IMR-90 (cell line): ENCODE data around the gene MYF6. TPM values are rescaled to one million over a fixed set of nuclear protein-coding genes. Genes with fewer than 3 reads are reported as not detected.
A peak's percentile ranks its signal among the peaks of the same experiment; 100 is the strongest.

Source experiments
- ATAC-seq: fragments of 200-7000 bp; cut with Tn5 transposase; 2 replicates; pipeline ENCODE4 v1.9.1; 2020; ENCODE audit warnings: low read depth, mild to moderate bottlenecking, moderate library complexity
- BruUV-seq: library from RNA; stranded (reverse); fragments of 400-500 nt; replicated peaks from 2 replicates; lab custom pipeline; 2021; lab: Mats Ljungman, UMichigan
- CTCF ChIA-PET: fragments of 300-600 bp; formaldehyde crosslinking; extraction: SDS; loops from one replicate; lab custom pipeline; 2021; ENCODE audit warnings: antibody characterized with exemption; lab: Yijun Ruan, JAX
- POLR2A ChIA-PET: fragments of 300-600 bp; sonication (Branson Sonifier 250); formaldehyde crosslinking; loops from one replicate; lab custom pipeline; 2022; ENCODE audit warnings: antibody characterized with exemption; ENCODE audit not compliant: unreplicated experiment; lab: Charles Lee
- DNase-seq: peaks from one replicate; pipeline ENCODE4 v3.0.0; 2013
- H2AFZ ChIP-seq: replicated peaks from 2 replicates; pipeline ENCODE3; 2013; ENCODE audit warnings: low read length, mild to moderate bottlenecking; ENCODE audit not compliant: poor library complexity
- H2AK5ac ChIP-seq: 2 replicates; pipeline ENCODE4 v1.6.1; 2013; ENCODE audit warnings: low read depth, low read length, inconsistent platforms
- H2AK9ac ChIP-seq: replicated peaks from 2 replicates; pipeline ENCODE3; 2013; ENCODE audit warnings: mild to moderate bottlenecking, low read depth, low read length, moderate library complexity; ENCODE audit not compliant: poor library complexity
- H2BK120ac ChIP-seq: 2 replicates; pipeline ENCODE4 v1.6.1; 2013; ENCODE audit warnings: low read depth, low read length, inconsistent platforms
- H2BK15ac ChIP-seq: 3 replicates; pipeline ENCODE4 v1.6.1; 2013; ENCODE audit warnings: low read depth, low read length, inconsistent platforms
- H2BK20ac ChIP-seq: 2 replicates; pipeline ENCODE4 v1.6.1; 2013; ENCODE audit warnings: low read depth, mild to moderate bottlenecking, inconsistent platforms, low read length, moderate library complexity
- H2BK5ac ChIP-seq: 2 replicates; pipeline ENCODE4 v1.6.1; 2013; ENCODE audit warnings: mild to moderate bottlenecking, low read depth, low read length, inconsistent platforms; ENCODE audit not compliant: poor library complexity, severe bottlenecking
- H3K14ac ChIP-seq: replicated peaks from 2 replicates; pipeline ENCODE4 v1.6.1; 2013; ENCODE audit warnings: low read depth, low read length, inconsistent platforms
- H3K18ac ChIP-seq: 2 replicates; pipeline ENCODE4 v1.6.1; 2013; ENCODE audit warnings: low read depth, low read length, control low read depth
- H3K23ac ChIP-seq: 2 replicates; pipeline ENCODE4 v1.6.1; 2013; ENCODE audit warnings: low read depth, low read length, inconsistent platforms
- H3K27ac ChIP-seq: 2 replicates; pipeline ENCODE4 v1.5.1; 2013; ENCODE audit warnings: mild to moderate bottlenecking, control low read depth, low read length; ENCODE audit not compliant: insufficient read depth
- H3K27me3 ChIP-seq: 2 replicates; pipeline ENCODE4 v1.6.1; 2013; ENCODE audit warnings: low read length; ENCODE audit not compliant: control insufficient read depth, insufficient read depth
- H3K36me3 ChIP-seq: 2 replicates; pipeline ENCODE4 v1.6.1; 2013; ENCODE audit warnings: low read length, mixed read lengths; ENCODE audit not compliant: control insufficient read depth, insufficient read depth
- H3K4ac ChIP-seq: 2 replicates; pipeline ENCODE4 v1.6.1; 2013; ENCODE audit warnings: low read depth, low read length, inconsistent platforms
- H3K4me1 ChIP-seq: 2 replicates; pipeline ENCODE4 v1.6.1; 2013; ENCODE audit warnings: low read length, mixed read lengths; ENCODE audit not compliant: control insufficient read depth, insufficient read depth
- H3K4me2 ChIP-seq: 2 replicates; pipeline ENCODE4 v1.6.1; 2013; ENCODE audit warnings: low read depth, mild to moderate bottlenecking, control low read depth, low read length, moderate library complexity
- H3K4me3 ChIP-seq: 2 replicates; pipeline ENCODE4 v1.5.1; 2013; ENCODE audit warnings: low read depth, mild to moderate bottlenecking, control low read depth, low read length, moderate library complexity; ENCODE audit not compliant: insufficient read depth
- H3K56ac ChIP-seq: 2 replicates; pipeline ENCODE4 v1.6.1; 2013; ENCODE audit warnings: low read length, inconsistent platforms; ENCODE audit not compliant: insufficient read depth; ENCODE audit errors: extremely low read depth
- H3K79me1 ChIP-seq, 2 experiments: 2 replicates each; pipeline ENCODE4 v1.6.1; 2013; ENCODE audit warnings: low read length in 2 of 2, inconsistent platforms in 1 of 2, low read depth in 1 of 2
- H3K9ac ChIP-seq: 2 replicates; pipeline ENCODE4 v1.6.1; 2013; ENCODE audit warnings: low read depth, low read length, control low read depth
- H3K9me1 ChIP-seq: 2 replicates; pipeline ENCODE4 v1.6.1; 2013; ENCODE audit warnings: low read length, inconsistent platforms; ENCODE audit not compliant: insufficient read depth
- H3K9me3 ChIP-seq: 2 replicates; pipeline ENCODE4 v1.6.1; 2013; ENCODE audit warnings: low read length; ENCODE audit not compliant: control insufficient read depth, insufficient read depth
- H4K20me1 ChIP-seq: 2 replicates; pipeline ENCODE4 v1.6.1; 2013; ENCODE audit warnings: low read length, inconsistent platforms; ENCODE audit not compliant: insufficient read depth
- H4K5ac ChIP-seq: 2 replicates; pipeline ENCODE4 v1.6.1; 2013; ENCODE audit warnings: mild to moderate bottlenecking, low read depth, low read length, control low read depth
- H4K8ac ChIP-seq, 2 experiments: 2 replicates each; pipeline ENCODE4 v1.6.1; 2013; ENCODE audit warnings: low read depth in 2 of 2, low read length in 2 of 2, control low read depth in 1 of 2, inconsistent platforms in 1 of 2
- H4K91ac ChIP-seq: 2 replicates; pipeline ENCODE4 v1.6.1; 2013; ENCODE audit warnings: low read depth, low read length, inconsistent platforms; ENCODE audit not compliant: insufficient read depth
- BHLHE40 ChIP-seq: fragments of 150-350 bp; IDR thresholded peaks from 2 replicates; pipeline ENCODE4 v1.6.1; 2016; ENCODE audit warnings: mild to moderate bottlenecking, low read depth, low read length
- CEBPB ChIP-seq: IDR thresholded peaks from 2 replicates; pipeline ENCODE4 v1.6.1; 2012; ENCODE audit warnings: low read depth, low read length, improper control_type of control experiment
- CHD1 ChIP-seq: IDR thresholded peaks from 2 replicates; pipeline ENCODE4 v1.6.1; 2012; ENCODE audit warnings: low read depth, low read length, improper control_type of control experiment
- FOS ChIP-seq: fragments of 150-350 bp; IDR thresholded peaks from 2 replicates; pipeline ENCODE4 v1.6.1; 2016; ENCODE audit warnings: low read depth, low read length
- MAFK ChIP-seq: IDR thresholded peaks from 2 replicates; pipeline ENCODE4 v1.6.1; 2012; ENCODE audit warnings: low read depth, low read length, improper control_type of control experiment
- MAZ ChIP-seq: IDR thresholded peaks from 2 replicates; pipeline ENCODE4 v1.6.1; 2012; ENCODE audit warnings: low read depth, mild to moderate bottlenecking, low read length, improper control_type of control experiment, moderate library complexity, borderline replicate concordance
- MXI1 ChIP-seq: IDR thresholded peaks from 2 replicates; pipeline ENCODE4 v1.6.1; 2012; ENCODE audit warnings: low read depth, mild to moderate bottlenecking, low read length, moderate library complexity, borderline replicate concordance
- NFE2L2 ChIP-seq: fragments of 150-350 bp; IDR thresholded peaks from 2 replicates; pipeline ENCODE4 v1.6.1; 2016; ENCODE audit warnings: low read depth, mild to moderate bottlenecking, low read length
- POLR2A ChIP-seq: IDR thresholded peaks from 2 replicates; pipeline ENCODE4 v1.6.1; 2012; ENCODE audit warnings: mild to moderate bottlenecking, low read depth, low read length
- RAD21 ChIP-seq: IDR thresholded peaks from 2 replicates; pipeline ENCODE4 v1.6.1; 2012; ENCODE audit warnings: low read length, improper control_type of control experiment
- RCOR1 ChIP-seq: IDR thresholded peaks from 2 replicates; pipeline ENCODE4 v1.6.1; 2012; ENCODE audit warnings: mild to moderate bottlenecking, low read length, improper control_type of control experiment; ENCODE audit not compliant: insufficient replicate concordance
- RFX5 ChIP-seq: IDR thresholded peaks from 2 replicates; pipeline ENCODE4 v1.8.0; 2012; ENCODE audit warnings: low read depth, mild to moderate bottlenecking, low read length, moderate library complexity
- SMC3 ChIP-seq: fragments of 150-350 bp; IDR thresholded peaks from 2 replicates; pipeline ENCODE4 v1.6.1; 2016; ENCODE audit warnings: low read depth, mild to moderate bottlenecking, antibody characterized with exemption, low read length, moderate library complexity
- WGBS, 2 experiments: methylation state at CpG; one replicate each; pipeline versions ENCODE4 v1.1.5 to v1.1.7; 2013; ENCODE audit warnings: missing lambda C conversion rate in 2 of 2; ENCODE audit not compliant: insufficient read length in 1 of 2; ENCODE audit errors: extremely low coverage in 2 of 2; 5-methylcytosine and 5-hydroxymethylcytosine counted together
- dilution Hi-C: fragments of 300-500 bp; cut with HindIII; formaldehyde crosslinking; loops from one replicate; pipeline ENCODE4 v1.14.3; 2018; ENCODE audit warnings: low sequenced_read_pairs; ENCODE audit not compliant: unreplicated experiment
- in situ Hi-C: fragments of 300-500 bp; cut with MboI; formaldehyde crosslinking; loops from 3 replicates; pipeline ENCODE4 v1.14.3; 2019; ENCODE audit warnings: low sequenced_read_pairs, inconsistent platforms, mixed read lengths
- intact Hi-C: fragments of 100-400 bp; cut with micrococcal nuclease; formaldehyde crosslinking; loops from 2 replicates; pipeline ENCODE4 v1.10.0; 2022
- polyA plus RNA-seq, 3 experiments: library from polyadenylated mRNA; depleted of rRNA; stranded (reverse); fragments of >200 nt; gene quantifications; 2 replicates each; pipeline ENCODE4 v1.2.3, GENCODE V29; 2012; ENCODE audit warnings: low replicate concordance in 1 of 3
- total RNA-seq: library from RNA; depleted of rRNA; stranded (reverse); fragments of >200 nt; gene quantifications from 2 replicates; pipeline ENCODE4 v1.2.3, GENCODE V29; 2012
- TF ChIP-seq, protein P1 (sequence below): fragments of 150-350 bp; IDR thresholded peaks from 2 replicates; pipeline ENCODE4 v1.6.1; 2017; ENCODE audit warnings: mild to moderate bottlenecking, antibody characterized with exemption, low read length, low read depth
- TF ChIP-seq, protein P2 (sequence below): conservative IDR thresholded peaks from 2 replicates; pipeline ENCODE4 v1.5.1; 2012; ENCODE audit warnings: mild to moderate bottlenecking, low read depth, low read length, improper control_type of control experiment

MYF6 gene
- total and polyA plus RNA-seq, 2 of the 4 experiments (the other 2 are of a cell fraction), result not detected

DNA sequence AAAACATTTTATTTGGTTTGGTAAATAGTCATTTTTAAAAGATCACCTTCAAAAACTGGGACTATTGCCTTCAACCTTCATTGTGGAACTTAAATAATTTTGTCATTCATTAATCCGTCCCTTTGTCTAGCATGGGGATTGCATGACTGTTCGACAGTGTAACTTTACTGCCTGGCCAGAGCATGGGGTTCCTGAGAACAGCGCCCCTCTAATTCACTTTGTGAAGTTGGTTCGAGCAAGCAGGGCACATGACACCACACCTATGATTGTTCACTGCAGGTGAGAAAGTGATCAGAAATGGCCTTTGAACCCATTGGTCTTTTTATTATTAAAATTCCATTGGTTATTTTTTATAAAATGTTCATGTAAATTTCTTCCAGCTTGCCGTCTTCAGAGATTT lies 37.2 kb upstream of the MYF6 start:
- H3K14ac ChIP-seq, result no peak overlapping the region
- no peak for TF ChIP-seq CEBPB
- TF ChIP-seq, protein P1, sequence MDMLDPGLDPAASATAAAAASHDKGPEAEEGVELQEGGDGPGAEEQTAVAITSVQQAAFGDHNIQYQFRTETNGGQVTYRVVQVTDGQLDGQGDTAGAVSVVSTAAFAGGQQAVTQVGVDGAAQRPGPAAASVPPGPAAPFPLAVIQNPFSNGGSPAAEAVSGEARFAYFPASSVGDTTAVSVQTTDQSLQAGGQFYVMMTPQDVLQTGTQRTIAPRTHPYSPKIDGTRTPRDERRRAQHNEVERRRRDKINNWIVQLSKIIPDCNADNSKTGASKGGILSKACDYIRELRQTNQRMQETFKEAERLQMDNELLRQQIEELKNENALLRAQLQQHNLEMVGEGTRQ, result no peak
- no peak for TF ChIP-seq BHLHE40
- TF ChIP-seq NFE2L2, result no peak
- no peak for TF ChIP-seq FOS
- TF ChIP-seq RFX5, result no peak
- no peak for TF ChIP-seq RCOR1
- TF ChIP-seq POLR2A, result no peak
- TF ChIP-seq, protein P2, sequence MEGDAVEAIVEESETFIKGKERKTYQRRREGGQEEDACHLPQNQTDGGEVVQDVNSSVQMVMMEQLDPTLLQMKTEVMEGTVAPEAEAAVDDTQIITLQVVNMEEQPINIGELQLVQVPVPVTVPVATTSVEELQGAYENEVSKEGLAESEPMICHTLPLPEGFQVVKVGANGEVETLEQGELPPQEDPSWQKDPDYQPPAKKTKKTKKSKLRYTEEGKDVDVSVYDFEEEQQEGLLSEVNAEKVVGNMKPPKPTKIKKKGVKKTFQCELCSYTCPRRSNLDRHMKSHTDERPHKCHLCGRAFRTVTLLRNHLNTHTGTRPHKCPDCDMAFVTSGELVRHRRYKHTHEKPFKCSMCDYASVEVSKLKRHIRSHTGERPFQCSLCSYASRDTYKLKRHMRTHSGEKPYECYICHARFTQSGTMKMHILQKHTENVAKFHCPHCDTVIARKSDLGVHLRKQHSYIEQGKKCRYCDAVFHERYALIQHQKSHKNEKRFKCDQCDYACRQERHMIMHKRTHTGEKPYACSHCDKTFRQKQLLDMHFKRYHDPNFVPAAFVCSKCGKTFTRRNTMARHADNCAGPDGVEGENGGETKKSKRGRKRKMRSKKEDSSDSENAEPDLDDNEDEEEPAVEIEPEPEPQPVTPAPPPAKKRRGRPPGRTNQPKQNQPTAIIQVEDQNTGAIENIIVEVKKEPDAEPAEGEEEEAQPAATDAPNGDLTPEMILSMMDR, result no peak
- no peak for TF ChIP-seq SMC3
- no peak for TF ChIP-seq MXI1
- TF ChIP-seq CHD1, result no peak
- TF ChIP-seq MAZ, result no peak
- TF ChIP-seq RAD21, result no peak
- TF ChIP-seq MAFK, result no peak
- no peaks in the 10 kb centered on the region for H3K79me1 ChIP-seq
- H4K20me1 ChIP-seq, result no peaks in the 10 kb centered on the region
- no peak overlapping the region for H4K8ac ChIP-seq
- no peak overlapping the region for H3K4me2 ChIP-seq
- H2AK5ac ChIP-seq, result no peak overlapping the region
- no peaks in the 10 kb centered on the region for H3K27me3 ChIP-seq
- no peak overlapping the region for H3K4me3 ChIP-seq
- intact Hi-C loops, result no loop called here
- DNase-seq (no peak), ATAC-seq (no peak)
- no peak overlapping the region for H2BK120ac ChIP-seq
- BruUV-seq, result no TSS peak
- H2BK20ac ChIP-seq, result no peak overlapping the region
- in situ Hi-C loops, result no loop called here
- no peak overlapping the region for H2BK5ac ChIP-seq
- no peak overlapping the region for H3K56ac ChIP-seq
- ChIA-PET POLR2A (no interaction called here), CTCF (no interaction called here)
- no peak overlapping the region for H4K5ac ChIP-seq
- no peaks in the 10 kb centered on the region for H3K9me3 ChIP-seq
- H3K4ac ChIP-seq, result no peak overlapping the region
- no peaks in the 10 kb centered on the region for H3K36me3 ChIP-seq
- H3K9me1 ChIP-seq, result no peaks in the 10 kb centered on the region
- WGBS, 2 experiments, result no CpG with 5 or more reads among the region's 5 CpGs
- H3K18ac ChIP-seq, result no peak overlapping the region
- no peak overlapping the region for H3K9ac ChIP-seq
- H3K27ac ChIP-seq, result no peak overlapping the region
- no peak overlapping the region for H2BK15ac ChIP-seq
- H2AFZ ChIP-seq, result peak overlapping the region; percentile 49
- H4K91ac ChIP-seq, result no peak overlapping the region
- dilution Hi-C loops, result no loop called here
- H3K23ac ChIP-seq, result no peak overlapping the region
- no peaks in the 10 kb centered on the region for H3K4me1 ChIP-seq
- H2AK9ac ChIP-seq, result no peak overlapping the region
